Tibial nerve (tissue), 3 donors: ENCODE data around the gene ZNHIT6.

ENCODE experiments used
- POLR2A ChIP-seq, 2 donors: fragments of 450-650 bp; IDR thresholded peaks; one replicate each; pipeline ENCODE4 v1.6.1; 2017; ENCODE audit warnings: antibody characterized with exemption in 2 of 2, mild to moderate bottlenecking in 2 of 2, moderate library complexity in 2 of 2
- TF ChIP-seq, protein P1 (sequence below), 5 experiments: fragments of 200-600 bp in 3 of 5; fragments of 450-650 bp in 2 of 5; sonication (generic) in 3 of 5; IDR thresholded peaks; one replicate each; pipeline ENCODE4 v1.5.1; 2016 to 2019; ENCODE audit warnings: antibody characterized with exemption in 5 of 5, mild to moderate bottlenecking in 3 of 5, moderate library complexity in 2 of 5

DNA sequence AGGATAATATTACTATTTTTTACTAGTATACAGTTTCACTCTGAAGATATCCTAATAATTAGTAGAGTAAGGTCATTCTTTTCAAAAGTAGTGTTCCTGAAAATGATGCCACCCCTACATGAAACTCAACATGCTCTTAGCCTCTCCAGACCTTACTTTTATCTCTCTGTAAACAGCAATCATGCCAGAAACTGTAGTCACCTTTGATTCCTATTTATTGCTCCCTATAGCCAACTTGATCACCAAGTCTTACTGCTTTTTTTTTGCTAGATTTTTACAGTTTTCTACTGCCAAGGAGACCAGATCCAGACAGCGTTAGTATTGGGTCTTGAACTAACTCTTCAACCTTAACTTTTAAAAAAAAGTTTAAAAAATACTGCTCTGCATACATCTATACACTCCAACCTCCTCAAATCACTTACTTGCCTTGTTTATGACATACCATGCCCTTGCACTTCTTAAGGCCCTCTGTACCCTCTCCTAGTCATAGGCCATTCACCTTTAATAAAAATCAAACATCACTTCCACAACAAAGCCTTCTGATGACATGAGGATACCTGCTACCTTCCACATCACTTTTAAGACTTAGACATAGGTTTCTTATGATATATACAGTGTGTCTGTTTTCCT lies 36.1 kb downstream of the ZNHIT6 start:
- TF ChIP-seq, protein P1, sequence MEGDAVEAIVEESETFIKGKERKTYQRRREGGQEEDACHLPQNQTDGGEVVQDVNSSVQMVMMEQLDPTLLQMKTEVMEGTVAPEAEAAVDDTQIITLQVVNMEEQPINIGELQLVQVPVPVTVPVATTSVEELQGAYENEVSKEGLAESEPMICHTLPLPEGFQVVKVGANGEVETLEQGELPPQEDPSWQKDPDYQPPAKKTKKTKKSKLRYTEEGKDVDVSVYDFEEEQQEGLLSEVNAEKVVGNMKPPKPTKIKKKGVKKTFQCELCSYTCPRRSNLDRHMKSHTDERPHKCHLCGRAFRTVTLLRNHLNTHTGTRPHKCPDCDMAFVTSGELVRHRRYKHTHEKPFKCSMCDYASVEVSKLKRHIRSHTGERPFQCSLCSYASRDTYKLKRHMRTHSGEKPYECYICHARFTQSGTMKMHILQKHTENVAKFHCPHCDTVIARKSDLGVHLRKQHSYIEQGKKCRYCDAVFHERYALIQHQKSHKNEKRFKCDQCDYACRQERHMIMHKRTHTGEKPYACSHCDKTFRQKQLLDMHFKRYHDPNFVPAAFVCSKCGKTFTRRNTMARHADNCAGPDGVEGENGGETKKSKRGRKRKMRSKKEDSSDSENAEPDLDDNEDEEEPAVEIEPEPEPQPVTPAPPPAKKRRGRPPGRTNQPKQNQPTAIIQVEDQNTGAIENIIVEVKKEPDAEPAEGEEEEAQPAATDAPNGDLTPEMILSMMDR (IDR thresholded peaks at IDR 0.05) = no peak
- TF ChIP-seq POLR2A (IDR thresholded peaks at IDR 0.05) = no peak
